SJSA1 (cell line): Measurements from ENCODE around the gene FRMD4B. TPM values are rescaled to one million over a fixed set of nuclear protein-coding genes. Genes with fewer than 3 reads are reported as not detected.

Experiments used
- DNase-seq, 2 experiments: peaks; one replicate each; pipeline ENCODE4 v3.0.0-alpha.2; 2015 to 2020; ENCODE audit warnings: low spot score in 2 of 2, low read depth in 1 of 2
- H3K27ac ChIP-seq: fragments of 250-450 bp; sonication (Bioruptor Pico); 2 replicates; pipeline ENCODE4 v1.5.1; 2020; ENCODE audit warnings: mild to moderate bottlenecking, moderate library complexity
- H3K27me3 ChIP-seq: fragments of 250-450 bp; sonication (Bioruptor Pico); replicated peaks from 2 replicates; pipeline ENCODE4 v1.5.1; 2020; ENCODE audit warnings: mild to moderate bottlenecking, moderate library complexity
- H3K36me3 ChIP-seq: fragments of 250-450 bp; sonication (Bioruptor Pico); 2 replicates; pipeline ENCODE4 v1.5.1; 2020; ENCODE audit warnings: mild to moderate bottlenecking
- H3K4me1 ChIP-seq: fragments of 250-450 bp; sonication (Bioruptor Pico); replicated peaks from 2 replicates; pipeline ENCODE4 v1.6.1; 2021; ENCODE audit warnings: mild to moderate bottlenecking
- H3K4me3 ChIP-seq: fragments of 250-450 bp; sonication (Bioruptor Pico); 2 replicates; pipeline ENCODE4 v1.5.1; 2020; ENCODE audit warnings: mild to moderate bottlenecking
- H3K9me3 ChIP-seq: fragments of 250-450 bp; sonication (Bioruptor Pico); replicated peaks from 2 replicates; pipeline ENCODE4 v1.5.1; 2020; ENCODE audit warnings: mild to moderate bottlenecking
- total RNA-seq: library from RNA; depleted of rRNA; stranded (reverse); fragments of >200 nt; shearing (Covaris generic); gene quantifications from 2 replicates; pipeline ENCODE4 v1.2.3, GENCODE V29; 2014; rRNA removed

Gene FRMD4B
- 1.3 and 13.7 TPM in 2 replicates for total RNA-seq

DNA sequence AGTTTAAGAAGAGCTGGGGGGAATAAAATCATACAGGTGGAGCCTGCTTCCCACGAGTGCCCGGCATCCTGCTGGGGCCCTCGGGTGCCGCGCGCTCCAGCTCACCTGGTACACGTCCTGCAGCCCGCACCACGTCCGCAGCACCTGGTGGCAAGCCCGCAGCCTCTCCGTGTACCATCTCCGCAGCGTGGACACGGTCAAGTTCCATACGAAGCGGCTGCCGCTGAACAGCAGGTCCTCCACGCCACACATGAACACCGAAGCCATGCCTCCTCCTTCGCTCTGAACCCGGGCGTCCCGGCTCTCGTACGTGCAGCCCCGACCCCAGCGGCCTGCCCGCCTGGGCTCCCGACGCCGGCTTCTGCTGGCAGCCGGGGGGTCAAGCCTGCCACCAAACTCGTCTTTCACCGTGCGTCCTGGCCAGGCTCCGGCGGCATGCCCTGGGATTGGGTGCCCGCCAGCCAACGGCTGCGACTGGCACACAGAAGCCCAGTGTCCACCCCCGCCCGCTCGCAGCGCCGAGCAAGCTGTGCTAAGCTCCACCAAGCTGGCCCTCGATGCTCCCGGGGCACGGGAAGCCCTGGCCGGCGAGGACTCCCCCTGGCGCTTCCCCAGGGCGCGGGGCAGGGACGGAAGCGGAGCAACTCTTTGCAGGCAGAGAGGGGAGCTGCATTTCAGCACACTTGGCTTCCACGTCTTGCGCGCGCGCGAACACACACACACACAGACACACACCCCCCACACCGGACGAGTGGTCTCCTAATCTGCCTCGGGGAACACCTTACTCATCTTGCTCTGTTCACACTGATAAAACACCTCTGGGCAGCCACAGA, at the start of gene FRMD4B:
TSS of gene FRMD4B (minus strand) at position 366 of the 833 bp plus-strand sequence. CDS start at position 267, 99 bp downstream.
- H3K36me3 ChIP-seq, result no peaks in the 10 kb centered on the region
- no peak for DNase-seq

GRCh38 chr3:69433969-69434325, 48.1 kb upstream of the FRMD4B start:
- H3K9me3 ChIP-seq, result no peaks in the 10 kb centered on the region
- peaks cover 13% of the 10 kb centered on the region for H3K4me1 ChIP-seq
- no peaks in the 10 kb centered on the region for H3K27me3 ChIP-seq
- H3K4me3 ChIP-seq, result no peak overlapping the region
- peak overlapping the region; percentile 35; the same call in 1 of the 2 replicates for H3K27ac ChIP-seq
- H3K36me3 ChIP-seq, result no peaks in the 10 kb centered on the region
- DNase-seq, result peak; percentile 47 to 48

More for the DNA sequence above, at the start of gene FRMD4B:
- Histone ChIP-seq H3K9me3 (no peaks in the 10 kb centered on the region), H3K27ac (no peak within 1 kb of the TSS), H3K4me1 (no peaks in the 10 kb centered on the region), H3K27me3 (no peaks in the 10 kb centered on the region), H3K4me3 (no peak within 1 kb of the TSS)

DNA sequence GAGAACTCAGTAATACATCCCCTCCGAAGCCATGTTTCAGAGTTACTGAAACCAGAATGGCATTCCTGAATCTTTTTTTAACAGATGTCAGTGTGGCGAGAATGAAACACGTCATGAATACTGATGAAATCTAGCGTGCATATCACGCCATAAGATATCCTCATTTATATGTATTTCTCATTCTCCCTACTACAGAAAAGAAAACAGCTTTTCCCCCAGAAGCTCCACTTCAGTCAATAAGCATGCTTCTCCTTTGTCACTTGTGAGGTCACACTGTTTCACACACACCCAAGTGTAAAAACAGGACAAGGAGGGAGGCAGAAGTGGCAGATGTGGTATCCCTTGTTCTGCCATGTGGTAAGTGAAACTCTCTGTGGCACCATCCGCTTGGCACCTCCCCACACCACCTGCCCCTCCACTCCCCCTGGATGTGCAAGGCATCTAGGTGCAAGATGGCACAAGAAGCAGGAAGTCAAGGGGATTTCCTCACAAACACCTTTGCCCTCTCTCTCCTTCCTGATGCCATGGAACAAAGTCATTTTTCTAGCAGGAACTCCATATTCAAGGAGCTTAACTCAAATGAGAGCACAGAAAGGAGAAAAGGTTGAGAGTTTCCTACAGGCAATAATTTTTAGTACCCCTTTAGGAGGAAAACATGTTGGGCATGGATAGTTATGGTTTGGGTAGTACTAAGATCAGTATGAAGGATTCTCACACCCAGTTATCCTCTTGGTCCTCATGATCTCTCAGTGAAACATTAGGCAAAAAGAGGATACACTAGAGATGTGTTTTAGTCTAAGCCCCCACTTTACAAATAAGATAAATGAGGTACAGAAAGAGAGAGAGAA, 47.5 kb upstream of the FRMD4B start:
- H3K4me3 ChIP-seq, result no peak overlapping the region
- H3K27ac ChIP-seq, result peak overlapping the region; percentile 35
- no peaks in the 10 kb centered on the region for H3K36me3 ChIP-seq
- peaks cover 13% of the 10 kb centered on the region for H3K4me1 ChIP-seq
- DNase-seq, result no peak
- no peaks in the 10 kb centered on the region for H3K9me3 ChIP-seq
- no peaks in the 10 kb centered on the region for H3K27me3 ChIP-seq

- no peaks in the 10 kb centered on the region for H3K36me3 ChIP-seq
- H3K27me3 ChIP-seq, result no peaks in the 10 kb centered on the region
- peaks cover 4% of the 10 kb centered on the region for H3K4me1 ChIP-seq
- no peak for DNase-seq
- no peak overlapping the region for H3K27ac ChIP-seq
- H3K9me3 ChIP-seq, result no peaks in the 10 kb centered on the region
- no peak overlapping the region for H3K4me3 ChIP-seq
Observed at GRCh38 chr3:69428657-69429255, 42.9 kb upstream of the FRMD4B start.

- Histone ChIP-seq H3K36me3 (no peaks in the 10 kb centered on the region), H3K9me3 (no peaks in the 10 kb centered on the region), H3K27me3 (no peaks in the 10 kb centered on the region), H3K4me1 (no peaks in the 10 kb centered on the region), H3K27ac (no peak overlapping the region), H3K4me3 (no peak overlapping the region)
- DNase-seq, result no peak
Observed at GRCh38 chr3:69426967-69427304, 41.0 kb upstream of the FRMD4B start.

GRCh38 chr3:69426291-69426966, 40.5 kb upstream of the FRMD4B start:
- no peaks in the 10 kb centered on the region for H3K4me1 ChIP-seq
- no peaks in the 10 kb centered on the region for H3K27me3 ChIP-seq
- H3K36me3 ChIP-seq, result no peaks in the 10 kb centered on the region
- no peak overlapping the region for H3K4me3 ChIP-seq
- no peaks in the 10 kb centered on the region for H3K9me3 ChIP-seq
- H3K27ac ChIP-seq, result no peak overlapping the region
- no peak for DNase-seq

DNA sequence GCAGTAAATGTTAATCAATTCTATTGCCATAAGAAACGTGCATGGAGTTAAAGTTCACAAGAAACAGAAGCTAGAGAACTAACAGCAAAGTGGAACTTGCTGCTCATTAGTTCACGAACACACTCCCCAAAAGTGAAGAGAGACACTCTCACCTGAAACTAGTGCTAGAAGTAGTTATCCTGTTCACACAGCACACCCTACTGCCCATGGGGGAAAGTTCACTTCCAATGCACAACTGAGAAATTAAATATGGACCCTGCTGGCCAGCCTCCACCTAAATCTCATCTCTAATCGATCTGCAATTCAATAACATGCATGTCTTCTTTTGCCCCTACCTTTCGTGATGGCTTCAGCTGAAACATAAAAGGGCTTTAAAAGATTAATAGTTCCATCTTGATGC, 39.4 kb upstream of the FRMD4B start:
- no peaks in the 10 kb centered on the region for H3K4me1 ChIP-seq
- no peak overlapping the region for H3K4me3 ChIP-seq
- no peak for DNase-seq
- no peaks in the 10 kb centered on the region for H3K9me3 ChIP-seq
- no peaks in the 10 kb centered on the region for H3K27me3 ChIP-seq
- no peak overlapping the region for H3K27ac ChIP-seq
- no peaks in the 10 kb centered on the region for H3K36me3 ChIP-seq

GRCh38 chr3:69423463-69424155, 37.7 kb upstream of the FRMD4B start:
- H3K9me3 ChIP-seq, result no peaks in the 10 kb centered on the region
- DNase-seq, result no peak
- no peaks in the 10 kb centered on the region for H3K36me3 ChIP-seq
- H3K27me3 ChIP-seq, result no peaks in the 10 kb centered on the region
- no peaks in the 10 kb centered on the region for H3K4me1 ChIP-seq
- H3K4me3 ChIP-seq, result no peak overlapping the region
- H3K27ac ChIP-seq, result no peak overlapping the region

DNA sequence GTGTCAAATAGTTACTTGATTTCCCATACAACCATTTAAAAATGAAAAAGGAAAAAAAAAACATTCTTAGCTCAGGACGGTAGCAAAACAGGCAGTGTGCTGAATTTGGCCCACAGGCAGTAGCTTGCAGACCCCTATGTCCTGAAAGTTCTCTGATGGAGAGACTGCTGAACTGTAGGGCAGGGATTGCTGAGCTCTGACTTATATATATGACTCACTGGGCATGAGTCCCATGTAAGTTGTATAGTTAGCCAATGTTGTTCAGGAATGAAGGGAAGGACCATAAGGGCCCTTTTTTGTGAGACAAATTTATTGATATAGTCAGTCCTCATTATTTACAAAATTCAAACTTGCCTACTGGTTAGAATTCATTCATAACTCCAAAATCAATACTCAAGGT, 36.9 kb upstream of the FRMD4B start:
- Histone ChIP-seq H3K27me3 (no peaks in the 10 kb centered on the region), H3K4me1 (no peaks in the 10 kb centered on the region), H3K9me3 (no peaks in the 10 kb centered on the region), H3K27ac (no peak overlapping the region), H3K4me3 (no peak overlapping the region), H3K36me3 (no peaks in the 10 kb centered on the region)
- no peak for DNase-seq

DNA sequence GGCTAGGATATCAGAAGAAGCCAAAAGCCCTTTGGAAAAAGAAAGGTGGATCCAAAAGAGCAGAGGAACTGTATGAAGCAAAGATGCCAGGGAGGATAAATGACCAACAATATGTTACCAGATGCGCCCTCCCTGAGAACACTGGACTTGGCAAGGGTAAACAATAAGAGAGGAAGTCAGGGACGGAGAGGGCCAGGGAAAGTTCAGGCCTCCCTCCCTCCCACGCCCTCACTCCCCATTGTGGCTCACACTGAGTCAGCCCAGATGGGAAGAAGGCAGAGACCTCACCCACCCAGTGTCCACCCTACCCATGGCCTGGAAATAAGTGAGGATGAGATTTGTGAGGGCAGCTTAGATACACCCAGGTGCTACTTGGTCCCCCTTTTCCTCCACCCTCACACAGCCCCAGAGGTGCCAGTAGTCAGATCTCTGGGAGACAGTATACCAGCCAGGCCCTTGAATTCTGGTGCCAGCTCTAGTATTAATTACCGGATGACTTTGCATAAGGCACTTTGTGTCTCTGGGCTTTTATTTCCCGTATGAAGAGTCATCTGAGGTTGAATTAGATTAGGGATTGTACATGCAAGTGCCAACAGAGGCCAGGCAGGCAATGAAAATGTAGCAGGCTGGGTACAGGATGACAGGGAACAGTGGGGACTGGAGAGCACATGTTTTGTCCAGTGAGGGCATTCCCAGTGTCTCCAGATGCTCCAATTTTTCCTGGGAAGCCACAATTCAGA, 35.1 kb upstream of the FRMD4B start:
- no peaks in the 10 kb centered on the region for H3K27me3 ChIP-seq
- H3K9me3 ChIP-seq, result no peaks in the 10 kb centered on the region
- H3K36me3 ChIP-seq, result no peaks in the 10 kb centered on the region
- H3K4me1 ChIP-seq, result no peaks in the 10 kb centered on the region
- DNase-seq, result no peak
- H3K4me3 ChIP-seq, result no peak overlapping the region
- H3K27ac ChIP-seq, result no peak overlapping the region

GRCh38 chr3:69419276-69419675, 33.4 kb upstream of the FRMD4B start:
- H3K36me3 ChIP-seq, result no peaks in the 10 kb centered on the region
- no peaks in the 10 kb centered on the region for H3K27me3 ChIP-seq
- no peak overlapping the region for H3K27ac ChIP-seq
- no peak overlapping the region for H3K4me3 ChIP-seq
- no peak for DNase-seq
- H3K9me3 ChIP-seq, result no peaks in the 10 kb centered on the region
- H3K4me1 ChIP-seq, result no peaks in the 10 kb centered on the region

GRCh38 chr3:69417541-69418078, 31.7 kb upstream of the FRMD4B start:
- no peak for DNase-seq
- Histone ChIP-seq H3K4me3 (no peak overlapping the region), H3K27me3 (no peaks in the 10 kb centered on the region), H3K36me3 (no peaks in the 10 kb centered on the region), H3K27ac (no peak overlapping the region), H3K4me1 (no peaks in the 10 kb centered on the region), H3K9me3 (no peaks in the 10 kb centered on the region)
